Suppressor macrophage treated with lipopolysaccharide for 1 hour (primary cell): ENCODE measurements around the gene SPDEF.

Source experiments
- DNase-seq, 3 donors: peaks; one replicate each; pipeline ENCODE4 v3.0.0-alpha.2; 2020 to 2022

Gene SPDEF

DNA sequence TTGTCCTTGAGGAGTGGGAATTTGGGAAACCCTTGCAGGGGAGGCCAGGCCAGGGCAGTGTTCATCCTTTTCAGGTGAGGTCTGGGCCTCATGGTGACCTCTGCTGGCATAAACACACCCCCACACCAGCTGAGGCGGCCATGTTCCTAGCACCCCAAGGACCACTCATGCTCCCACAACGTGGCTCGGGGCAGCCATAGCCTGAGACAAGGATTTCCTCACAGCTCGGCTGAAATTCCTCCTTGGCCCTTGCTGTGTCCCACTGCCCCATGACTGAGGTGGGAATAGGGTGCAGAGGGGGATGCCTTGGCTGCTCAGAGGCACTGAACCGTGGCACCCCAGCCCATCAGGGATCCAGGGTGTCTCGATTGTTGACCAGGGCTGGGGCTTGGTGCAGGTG, 27.3 kb upstream of the SPDEF start:
- no peak for DNase-seq

DNA sequence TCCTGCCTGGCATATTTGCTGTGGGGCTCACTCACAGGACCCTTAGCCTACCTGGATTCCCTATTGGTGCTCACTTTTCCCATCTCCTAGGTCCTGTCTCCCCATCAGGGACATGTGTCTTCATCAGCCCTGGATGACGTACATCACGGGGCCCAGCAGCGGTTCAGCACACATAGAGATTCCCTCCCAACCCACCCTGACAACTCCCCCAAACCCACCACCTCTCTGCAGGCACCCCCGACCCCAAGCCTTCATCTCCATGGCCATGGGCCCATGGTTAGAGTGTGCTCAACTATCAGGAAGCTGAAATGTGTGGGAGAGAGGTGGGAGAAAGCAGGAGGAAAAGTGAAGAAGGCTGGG, 25.4 kb upstream of the SPDEF start:
- no peak for DNase-seq

DNA sequence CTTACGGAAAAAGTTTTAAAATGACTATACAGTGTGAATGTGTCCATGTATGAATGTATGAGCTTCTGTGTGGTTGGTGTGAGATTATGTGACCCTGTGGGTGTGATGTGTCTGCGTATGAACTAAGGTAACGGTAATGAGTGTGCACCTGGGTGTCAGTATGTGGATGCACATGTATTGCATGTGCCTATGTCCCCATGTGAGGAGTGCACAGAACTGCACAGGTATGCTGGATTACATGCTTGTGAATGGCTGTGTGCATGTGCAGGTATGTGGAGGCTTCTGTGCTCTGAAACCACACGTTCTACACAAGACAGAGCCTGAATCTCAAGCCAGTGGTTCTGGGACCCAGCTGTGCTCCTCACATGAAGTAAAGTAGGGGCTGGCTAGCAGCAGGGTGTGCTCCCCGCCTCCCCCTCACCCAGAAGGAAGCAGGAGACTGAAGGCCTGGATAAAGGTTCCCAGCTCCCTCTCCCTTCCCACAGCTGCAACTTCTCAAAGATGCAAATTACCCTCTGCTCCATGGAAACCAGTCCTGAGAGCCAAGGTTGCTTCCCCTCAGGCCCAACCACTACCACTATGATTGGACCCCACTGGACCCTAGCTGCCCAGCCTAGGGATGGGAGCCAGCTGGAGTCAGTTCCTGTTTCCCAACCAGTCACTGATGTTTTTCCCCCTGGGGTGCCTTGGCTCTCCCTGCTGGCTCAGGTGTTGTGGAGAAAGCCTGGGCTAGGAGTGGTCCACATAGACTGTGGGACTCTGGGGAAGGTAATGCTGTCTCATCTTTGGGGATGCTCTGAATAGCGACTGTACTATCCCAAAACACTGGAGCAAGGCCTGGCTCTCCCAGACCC, 24.8 kb upstream of the SPDEF start:
- DNase-seq: no peak

DNA sequence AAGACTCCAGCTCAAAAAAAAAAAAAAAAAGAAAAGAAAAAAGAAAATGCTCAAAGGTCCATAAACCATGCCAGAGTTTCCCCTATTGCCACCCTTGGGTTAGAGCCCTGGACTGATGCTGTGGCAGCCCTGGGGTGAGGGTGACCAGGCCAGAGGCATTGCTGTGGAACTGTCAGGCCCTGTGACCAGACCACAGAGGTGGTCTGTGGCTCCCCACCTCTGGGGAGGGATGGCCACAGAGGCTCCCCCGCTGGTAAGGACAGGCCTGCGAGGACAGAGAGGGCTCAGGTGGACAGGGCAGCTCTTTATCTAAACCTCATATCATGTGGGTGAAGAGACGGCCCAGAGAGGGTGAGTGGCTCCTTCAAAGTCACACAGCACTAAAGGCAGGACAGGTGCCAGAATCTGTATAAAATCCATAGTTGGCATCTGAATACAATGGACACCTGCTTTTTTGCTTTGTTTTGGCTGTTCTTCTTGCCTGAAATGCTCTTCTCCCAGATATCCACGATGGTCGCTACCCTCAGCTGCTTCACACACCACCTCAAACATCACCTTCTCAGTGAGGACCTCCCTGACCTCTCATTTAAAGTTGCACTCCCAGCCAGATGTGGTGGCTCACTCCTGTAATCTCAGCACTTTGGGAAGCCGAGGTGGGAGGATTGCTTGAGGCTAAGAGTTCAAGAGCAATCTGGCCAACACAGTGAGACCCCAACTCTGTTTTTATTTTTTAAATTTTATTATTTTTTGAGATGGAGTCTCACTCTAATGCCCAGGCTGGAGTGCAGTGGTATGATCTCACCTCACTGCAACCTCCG, 22.5 kb upstream of the SPDEF start:
- DNase-seq: no peak

DNA sequence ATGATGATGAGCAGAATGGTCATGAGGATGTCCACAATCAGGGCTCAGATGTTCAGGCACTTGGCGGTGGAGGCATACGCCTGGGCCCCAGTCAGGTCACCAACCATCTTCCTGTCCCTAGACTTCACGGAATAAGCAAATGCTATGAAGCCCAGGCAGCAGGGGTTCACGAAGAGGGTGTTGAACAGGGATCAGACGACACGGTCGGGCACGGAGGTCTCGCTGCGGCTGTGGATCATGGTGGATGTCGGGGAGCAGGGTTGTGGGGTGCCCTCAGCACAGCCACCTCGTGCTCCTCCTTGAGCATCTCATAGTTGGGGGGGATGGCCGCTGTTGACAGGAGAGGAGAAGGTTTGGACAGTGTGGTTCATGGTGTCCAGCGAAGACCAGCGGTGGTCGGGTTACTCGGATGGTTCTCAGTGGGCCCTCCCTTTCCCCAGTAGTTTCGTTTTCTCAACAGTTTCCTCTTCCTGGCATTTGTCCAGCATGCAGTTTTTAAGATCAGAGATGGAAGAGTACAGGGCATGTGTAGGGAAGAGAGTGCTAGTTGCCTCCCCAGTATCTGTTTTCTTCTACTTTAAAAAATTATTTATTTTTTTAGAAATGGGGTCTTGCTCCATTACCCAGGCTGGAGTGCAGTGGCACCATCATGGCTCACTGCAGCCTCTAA, 20.3 kb upstream of the SPDEF start:
- DNase-seq: peak in 1 of 3 donors; percentile 6

DNA sequence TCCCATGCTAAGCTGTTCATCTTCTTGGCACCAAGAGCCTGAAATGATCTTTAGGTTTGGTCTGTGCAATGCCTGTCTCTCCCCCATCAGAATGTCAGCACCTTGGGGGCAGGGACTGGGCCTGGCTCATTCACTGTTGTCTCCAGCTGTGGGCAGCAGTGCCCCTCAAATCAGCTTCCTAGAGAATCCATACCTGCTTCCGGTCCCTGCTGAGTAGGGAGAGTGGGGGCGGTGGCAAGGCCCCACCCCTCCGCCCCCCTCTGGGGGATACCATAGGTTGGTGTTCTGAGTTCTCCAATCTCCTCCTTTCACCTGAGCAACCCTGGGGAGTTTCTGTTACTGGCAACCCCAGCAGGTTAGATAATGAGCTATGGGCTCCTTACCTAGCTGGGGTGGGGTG, 19.2 kb upstream of the SPDEF start:
- no peak for DNase-seq

DNA sequence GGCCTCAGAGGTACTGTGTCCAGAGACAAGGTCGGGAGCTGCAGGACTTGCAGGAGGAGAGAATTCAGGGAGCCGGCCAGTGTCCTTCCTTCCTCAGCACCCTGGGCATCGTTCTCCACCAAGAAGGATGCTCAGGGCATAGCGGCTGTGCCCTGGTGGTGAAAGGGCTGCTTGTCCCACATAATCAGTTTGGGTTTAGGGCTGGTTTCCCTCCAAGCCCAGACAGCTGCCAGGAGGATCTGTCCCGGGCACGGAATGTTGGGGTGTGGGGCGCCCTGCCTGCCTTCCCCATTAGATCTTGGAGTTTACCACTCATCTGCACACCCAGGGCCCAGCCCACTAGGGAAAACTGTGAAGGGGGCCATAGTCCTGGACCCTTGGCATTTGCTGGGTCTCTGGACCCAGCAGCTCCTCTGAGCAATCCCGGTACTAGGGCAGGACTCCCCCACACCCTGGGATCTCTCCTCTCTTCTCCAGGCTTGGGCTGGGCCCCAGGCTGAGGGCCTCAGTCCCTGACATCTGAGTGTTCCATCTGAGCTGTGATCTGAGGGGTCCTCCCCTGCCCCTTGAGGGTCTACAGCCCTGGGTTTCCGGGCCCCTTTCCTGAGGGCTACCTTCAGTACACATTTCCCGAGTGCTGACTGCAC, 18.6 kb upstream of the SPDEF start:
- DNase-seq: no peak

DNA sequence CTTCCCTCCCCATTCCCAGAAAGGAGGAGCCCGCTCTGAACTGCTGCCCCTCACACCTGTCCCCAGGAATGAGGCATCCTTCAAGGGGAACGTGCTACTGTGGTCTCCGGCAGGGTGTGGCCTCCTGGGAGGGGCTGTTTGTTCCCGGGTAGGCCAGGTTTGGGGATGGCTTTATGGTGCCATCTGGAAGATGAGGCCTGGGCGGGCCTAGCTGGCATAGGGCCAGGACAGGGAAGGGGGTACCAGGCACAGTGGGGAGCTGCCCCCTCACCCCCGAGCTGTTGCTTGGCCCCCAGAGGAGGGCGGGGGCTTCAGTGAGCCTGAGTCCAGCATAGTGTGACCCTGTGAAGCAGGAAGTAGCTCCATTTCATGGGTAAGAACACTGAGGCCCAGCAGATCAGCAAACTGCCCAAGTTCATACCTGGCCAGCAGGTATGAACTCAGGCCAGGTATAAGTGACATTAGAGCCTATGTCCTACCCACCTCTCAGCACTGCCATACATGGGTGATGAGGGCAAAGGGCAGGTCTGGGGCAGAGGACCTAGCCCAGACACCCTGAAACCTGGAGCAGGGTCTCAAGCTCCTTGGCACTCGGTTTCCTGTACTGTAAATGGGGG, 17.5 kb upstream of the SPDEF start:
- DNase-seq: no peak

DNA sequence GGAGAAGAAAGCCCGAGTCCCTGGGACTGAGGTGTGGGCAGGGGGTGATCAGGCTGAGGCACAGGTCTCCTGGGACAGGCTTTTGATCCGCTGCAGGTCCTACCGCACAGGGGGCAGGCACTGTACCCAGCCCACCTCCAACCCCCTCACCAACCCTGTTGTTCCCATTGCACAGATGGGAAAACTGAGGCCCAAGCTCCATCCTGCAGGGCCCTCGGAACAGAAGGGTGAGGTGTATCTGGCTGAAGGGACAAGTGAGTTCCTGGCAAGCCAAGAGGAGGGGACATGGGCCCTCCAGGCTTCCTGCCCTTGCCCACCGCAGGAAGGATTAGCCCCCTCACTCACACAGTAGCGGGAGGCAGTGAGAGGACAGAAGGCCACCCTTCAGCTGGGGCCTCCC, 16.5 kb upstream of the SPDEF start:
- DNase-seq: no peak

DNA sequence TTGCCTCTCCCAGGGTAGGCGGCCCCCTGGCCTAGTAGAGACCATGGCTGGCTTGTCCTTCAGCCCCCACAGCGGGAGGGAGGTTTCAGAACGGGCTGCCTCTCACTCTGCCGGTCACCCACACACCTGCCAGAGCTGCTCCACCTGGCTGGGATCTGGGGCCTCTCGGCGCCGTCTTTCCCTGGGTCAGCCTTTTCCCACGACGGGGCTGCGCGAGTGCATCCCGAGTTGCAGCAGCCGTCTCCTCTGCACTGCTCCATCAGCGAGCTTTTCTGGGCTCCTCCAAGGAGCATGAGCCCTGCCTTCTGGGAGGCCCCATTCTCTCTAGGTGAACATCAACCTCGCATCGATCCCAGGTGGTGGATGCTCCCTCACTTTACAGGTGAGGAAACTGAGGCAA, 15.9 kb upstream of the SPDEF start:
- no peak for DNase-seq

DNA sequence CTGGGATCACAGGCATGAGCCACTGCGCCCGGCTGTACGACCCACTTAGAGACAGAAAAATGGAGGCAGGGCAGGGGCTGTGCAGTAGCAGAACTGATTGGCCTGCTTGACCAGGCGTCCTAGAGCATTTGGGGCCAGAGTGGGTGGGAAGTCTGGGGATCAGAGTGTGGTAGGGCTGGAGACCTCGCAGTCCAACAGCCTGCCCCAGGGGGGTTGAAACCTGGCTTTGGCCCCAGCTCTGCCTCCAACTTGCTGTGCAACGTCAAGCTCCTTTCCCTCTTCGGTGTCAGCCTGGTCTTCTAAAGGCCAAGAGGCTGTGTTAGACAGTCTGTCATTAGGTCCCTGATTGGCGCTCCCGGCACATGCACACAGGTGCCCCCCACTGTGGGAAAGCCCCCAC, 15.3 kb upstream of the SPDEF start:
- no peak for DNase-seq

DNA sequence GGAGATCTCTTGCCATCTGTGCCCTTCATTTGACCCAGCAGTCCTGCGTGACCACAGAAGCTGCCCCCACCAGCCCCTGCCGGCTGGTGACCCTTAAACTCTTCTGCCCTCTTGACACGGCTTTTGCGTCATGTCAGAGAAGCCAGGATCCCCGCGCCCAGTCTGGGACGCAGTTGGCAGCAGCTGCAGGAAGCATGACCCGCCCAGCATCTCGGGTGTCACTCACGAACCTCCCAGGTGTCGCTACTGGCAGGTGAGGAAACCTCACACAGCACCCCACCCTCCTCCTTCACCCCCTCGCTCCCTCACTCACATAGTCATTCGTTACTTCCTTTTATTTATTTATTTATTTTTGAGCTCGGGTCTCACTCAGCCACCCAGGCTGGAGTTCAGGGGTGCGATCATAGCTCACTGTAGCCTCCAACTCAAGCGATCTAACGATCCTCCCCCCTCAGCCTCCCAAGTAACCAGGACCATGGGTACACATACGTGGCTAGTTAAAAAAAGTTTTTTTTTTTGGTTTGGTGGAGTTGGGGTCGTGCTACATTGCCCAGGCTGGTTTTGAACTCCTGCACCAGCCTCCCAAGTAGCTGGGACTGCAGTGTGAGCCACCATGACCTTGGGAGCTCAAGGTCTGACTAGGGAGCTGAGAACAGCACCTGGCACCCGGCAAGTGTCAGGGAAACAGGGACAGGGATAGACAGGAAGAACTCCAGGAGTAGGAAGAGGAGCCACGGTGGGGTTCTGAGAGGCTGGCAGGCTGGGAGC, 14.1 kb upstream of the SPDEF start:
- no peak for DNase-seq

DNA sequence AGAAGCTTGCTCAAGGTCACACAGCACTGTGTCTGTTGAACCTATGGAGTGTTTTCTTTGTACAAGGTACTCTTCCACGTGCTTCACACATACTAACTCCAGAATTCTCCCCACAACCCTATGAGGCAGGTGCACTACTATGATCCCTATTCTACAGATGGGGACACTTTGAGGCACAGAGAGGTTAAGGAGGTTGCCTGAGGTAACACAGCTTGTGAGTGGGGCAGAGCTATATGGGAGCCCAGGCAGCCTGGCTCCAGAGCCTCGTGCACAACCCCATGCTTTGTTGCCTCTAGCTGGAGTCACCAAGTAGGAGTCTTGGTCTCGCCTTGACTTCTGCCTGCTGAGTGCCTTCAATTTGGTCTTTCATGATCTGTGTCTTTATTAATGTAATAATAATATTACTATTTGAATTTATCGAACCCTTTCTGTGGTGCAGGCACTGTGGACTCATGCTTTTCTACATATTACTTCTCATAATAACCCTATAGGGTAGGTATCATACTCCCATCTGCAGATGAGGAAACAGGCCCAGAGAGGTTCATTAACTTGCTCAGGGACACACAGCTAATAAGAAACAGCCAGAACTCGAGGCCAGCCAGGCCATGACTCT, 13.3 kb upstream of the SPDEF start:
- no peak for DNase-seq

DNA sequence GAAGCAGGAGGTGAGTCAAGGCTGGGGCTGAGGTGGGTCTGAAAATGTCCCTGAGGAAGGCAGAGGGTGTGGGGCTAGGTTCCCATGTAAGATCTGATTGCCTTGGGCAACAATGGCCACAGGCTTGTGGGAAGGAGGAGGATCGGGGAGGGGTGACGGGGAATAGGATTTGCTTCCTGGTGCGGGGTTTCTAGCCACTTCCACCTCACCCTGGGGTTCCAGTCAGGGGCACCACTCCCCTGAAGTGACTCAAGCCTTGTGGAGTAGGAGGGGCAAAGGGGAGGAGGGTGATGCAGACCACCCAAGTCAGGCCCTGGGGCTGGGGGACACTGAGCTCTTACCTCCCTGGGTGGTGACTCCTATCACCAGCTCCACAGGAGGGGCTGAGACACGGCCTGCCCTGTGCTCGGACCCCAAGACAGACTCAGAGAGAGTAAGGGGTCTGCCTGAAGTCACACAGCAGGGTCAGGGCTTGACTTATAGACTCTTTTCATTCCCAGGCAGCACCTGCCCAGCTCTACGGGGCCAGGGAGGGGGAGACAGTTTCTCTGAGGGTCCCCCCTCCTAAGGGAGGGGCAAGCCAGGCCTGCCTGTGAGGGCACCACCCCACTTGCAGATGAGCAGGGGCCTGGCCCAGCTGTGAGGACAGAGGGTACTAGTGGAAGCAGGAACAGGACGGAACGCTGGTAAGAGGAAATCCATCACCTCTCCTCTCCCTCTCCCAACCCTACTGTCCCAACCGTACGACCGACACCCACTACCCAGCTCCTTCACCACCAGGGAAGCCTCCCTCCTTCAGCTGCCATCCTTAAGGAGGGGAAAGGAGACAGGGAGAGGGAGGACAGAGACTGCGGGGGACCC, 12.4 kb upstream of the SPDEF start:
- no peak for DNase-seq

DNA sequence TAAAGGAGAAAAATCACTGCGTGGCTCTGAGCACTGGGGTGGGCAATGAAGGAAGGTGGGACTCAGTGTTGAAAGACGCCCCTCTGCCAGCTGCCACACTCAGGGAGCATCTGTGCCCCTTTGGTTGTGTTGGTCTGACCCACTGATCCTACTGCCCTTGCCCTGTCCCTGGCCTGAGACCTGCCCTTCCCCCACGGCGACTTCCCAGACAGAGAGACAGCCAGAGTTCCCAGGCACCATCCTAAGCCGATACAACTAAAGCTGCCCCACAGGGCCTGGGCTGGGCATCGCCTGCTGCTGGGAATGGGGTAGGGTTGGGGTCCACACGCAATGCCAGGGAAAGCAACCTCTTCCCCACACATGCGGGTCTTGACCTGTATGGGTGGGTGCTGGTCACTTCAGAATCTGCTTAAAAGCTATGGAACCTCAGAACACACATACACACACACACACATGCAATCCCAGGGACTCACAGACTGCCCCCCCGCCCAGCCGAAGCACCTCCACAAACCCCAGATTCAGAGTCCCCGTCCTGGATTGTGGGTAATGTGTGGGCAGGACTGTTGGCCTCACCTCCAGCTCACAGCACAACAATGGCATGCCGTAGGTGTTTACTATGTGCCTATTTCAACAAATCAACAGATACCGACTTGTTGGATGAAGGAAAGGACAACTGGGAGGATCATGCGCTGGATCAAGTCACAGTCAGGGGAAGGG, 10.9 kb upstream of the SPDEF start:
- no peak for DNase-seq

DNA sequence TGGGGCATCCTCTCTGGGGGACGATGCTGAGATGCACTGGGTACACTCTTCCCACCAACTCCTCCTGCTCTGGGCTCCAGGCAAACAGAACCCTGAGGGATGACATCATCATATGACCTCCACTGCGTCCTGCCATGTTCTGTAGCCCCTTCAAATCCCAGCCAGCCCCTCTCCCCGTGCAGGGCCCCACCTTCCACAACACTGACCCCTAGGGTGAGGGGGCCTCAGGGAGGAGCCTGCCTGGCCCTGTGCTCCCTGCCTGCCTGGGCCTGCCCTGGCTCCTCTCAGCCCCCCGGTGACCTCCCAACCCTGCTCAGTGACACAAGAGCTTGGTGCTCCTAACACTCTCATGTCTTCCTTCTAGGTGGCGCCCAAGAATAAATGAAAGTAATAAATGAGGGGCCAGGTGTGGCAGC, 9.6 kb upstream of the SPDEF start:
- no peak for DNase-seq

DNA sequence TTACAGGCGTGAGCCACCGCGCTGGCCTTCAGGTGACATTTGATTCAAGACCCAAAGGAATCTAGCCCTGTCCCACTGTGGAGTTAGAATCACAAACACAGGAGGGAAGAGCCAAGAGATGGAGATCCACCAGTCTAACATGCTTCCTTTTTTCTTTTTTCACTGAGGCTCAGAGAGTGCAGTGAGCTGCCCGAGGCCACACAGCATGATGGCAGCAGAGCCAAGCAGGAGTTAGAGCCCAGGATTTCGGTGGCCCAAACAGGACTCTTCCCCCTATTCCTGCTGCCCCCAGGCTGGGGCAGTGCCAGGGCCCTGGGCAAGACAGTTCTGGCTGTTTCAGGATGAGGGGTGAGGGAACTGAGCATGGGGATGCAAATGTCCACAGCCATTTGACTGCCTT, 8.1 kb upstream of the SPDEF start:
- DNase-seq: no peak

DNA sequence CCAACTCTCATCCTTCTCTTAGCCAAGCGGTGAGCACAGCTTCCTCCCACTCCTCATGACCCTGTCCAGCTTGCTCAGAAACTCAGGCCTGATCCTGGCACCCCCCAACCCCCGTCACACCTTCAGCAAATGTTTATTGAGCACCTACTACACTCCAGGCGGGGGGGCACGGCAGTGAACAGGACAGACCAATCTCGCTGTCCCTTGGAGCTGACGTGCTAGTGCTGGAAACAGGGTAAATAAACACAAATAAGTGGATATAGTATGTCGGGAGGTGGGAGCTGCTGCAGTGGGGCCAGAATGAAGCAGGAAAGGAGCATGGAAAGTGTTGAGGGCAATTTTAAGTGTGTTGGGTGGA, 7.4 kb upstream of the SPDEF start:
- no peak for DNase-seq

DNA sequence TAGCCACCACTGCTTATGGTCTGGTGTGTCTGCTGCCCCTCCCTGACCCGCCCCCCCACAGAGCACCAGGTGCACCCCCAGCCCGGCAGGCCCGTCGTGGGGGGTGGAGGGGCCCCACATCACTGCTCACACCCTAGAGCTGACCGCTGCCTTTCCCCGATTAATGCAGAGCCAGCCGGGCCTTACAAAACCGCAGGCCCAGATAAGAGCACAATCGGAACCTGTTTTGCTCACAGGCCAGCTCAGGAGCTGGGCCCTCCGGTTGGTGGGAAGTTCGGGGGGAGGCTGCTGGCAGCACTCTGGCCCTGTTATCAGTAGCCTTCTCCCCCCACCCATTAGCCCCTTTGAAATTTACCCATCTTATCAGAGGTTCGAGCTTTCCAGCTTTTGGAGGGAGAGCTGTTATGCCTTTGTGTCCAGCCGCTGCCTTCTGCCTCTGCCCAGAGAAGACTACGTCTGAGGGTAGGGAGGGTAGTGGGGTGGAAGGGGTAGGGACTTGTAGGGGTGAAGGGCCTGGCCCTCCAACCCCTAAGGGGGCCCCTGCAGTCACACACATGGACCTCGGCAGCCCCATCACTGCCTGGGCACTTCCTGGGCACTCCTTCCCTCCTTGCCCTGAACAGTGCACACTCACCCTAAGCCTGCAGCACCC, 6.9 kb upstream of the SPDEF start:
- DNase-seq: no peak
